Measurements from ENCODE around the gene NF1.

The NF1 gene

DNA sequence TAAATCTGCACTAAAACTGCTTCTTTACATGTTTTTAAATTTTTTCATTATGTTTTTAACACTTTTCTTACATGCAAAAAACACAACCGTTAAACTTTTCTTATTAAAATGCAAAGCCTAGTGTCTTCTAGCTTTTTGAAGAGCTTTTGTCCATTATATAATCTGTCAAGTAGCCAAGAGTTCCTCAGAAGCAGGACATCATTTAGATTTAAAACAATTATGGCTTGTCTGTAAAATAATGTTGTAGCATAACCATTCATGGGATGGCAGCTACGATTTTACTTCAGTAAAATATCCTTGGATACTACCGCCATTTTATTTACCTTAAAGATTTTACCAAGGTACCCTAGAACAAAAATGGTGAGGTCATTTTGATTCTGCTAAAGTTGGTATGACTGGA lies 199.5 kb downstream of the NF1 start:
- Histone ChIP-seq H3K4me2 (ENCODE audit: low read depth, low read length) (no peak overlapping the region), H3K9me3 (replicated peaks; ENCODE audit: insufficient read depth, low read length) (no peaks in the 10 kb centered on the region), H3F3A (ENCODE audit: insufficient read depth, low read length) (no peaks in the 10 kb centered on the region), H3K27ac (ENCODE audit: low read length) (no peak overlapping the region), H3K4me3 (ENCODE audit: low read length) (no peak overlapping the region), H3K4me1 (ENCODE audit: low read length) (no peaks in the 10 kb centered on the region), H3K9ac (ENCODE audit: low read length) (no peak overlapping the region), H2AFZ (ENCODE audit: low read length) (no peak overlapping the region), H3K27me3 (replicated peaks; ENCODE audit: insufficient read depth, low read length) (no peaks in the 10 kb centered on the region), H4K20me1 (ENCODE audit: insufficient read depth, low read length) (no peaks in the 10 kb centered on the region), H3K36me3 (replicated peaks; ENCODE audit: insufficient read depth, low read length) (no peaks in the 10 kb centered on the region), H3K9me2 (replicated peaks; ENCODE audit: insufficient read depth, low read length) (no peaks in the 10 kb centered on the region), H3K79me2 (ENCODE audit: low read length) (no peaks in the 10 kb centered on the region)
- TF ChIP-seq EZH2phosphoT487 (IDR thresholded peaks at IDR 0.05; ENCODE audit: low read length) (no peak), EZH2 (optimal IDR thresholded peaks at IDR 0.05; ENCODE audit: low read depth, low read length) (no peak)
- TF ChIP-seq, protein P1, sequence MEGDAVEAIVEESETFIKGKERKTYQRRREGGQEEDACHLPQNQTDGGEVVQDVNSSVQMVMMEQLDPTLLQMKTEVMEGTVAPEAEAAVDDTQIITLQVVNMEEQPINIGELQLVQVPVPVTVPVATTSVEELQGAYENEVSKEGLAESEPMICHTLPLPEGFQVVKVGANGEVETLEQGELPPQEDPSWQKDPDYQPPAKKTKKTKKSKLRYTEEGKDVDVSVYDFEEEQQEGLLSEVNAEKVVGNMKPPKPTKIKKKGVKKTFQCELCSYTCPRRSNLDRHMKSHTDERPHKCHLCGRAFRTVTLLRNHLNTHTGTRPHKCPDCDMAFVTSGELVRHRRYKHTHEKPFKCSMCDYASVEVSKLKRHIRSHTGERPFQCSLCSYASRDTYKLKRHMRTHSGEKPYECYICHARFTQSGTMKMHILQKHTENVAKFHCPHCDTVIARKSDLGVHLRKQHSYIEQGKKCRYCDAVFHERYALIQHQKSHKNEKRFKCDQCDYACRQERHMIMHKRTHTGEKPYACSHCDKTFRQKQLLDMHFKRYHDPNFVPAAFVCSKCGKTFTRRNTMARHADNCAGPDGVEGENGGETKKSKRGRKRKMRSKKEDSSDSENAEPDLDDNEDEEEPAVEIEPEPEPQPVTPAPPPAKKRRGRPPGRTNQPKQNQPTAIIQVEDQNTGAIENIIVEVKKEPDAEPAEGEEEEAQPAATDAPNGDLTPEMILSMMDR (IDR thresholded peaks at IDR 0.05; ENCODE audit: low read length): no peak
- no peak for DNase-seq

DNA sequence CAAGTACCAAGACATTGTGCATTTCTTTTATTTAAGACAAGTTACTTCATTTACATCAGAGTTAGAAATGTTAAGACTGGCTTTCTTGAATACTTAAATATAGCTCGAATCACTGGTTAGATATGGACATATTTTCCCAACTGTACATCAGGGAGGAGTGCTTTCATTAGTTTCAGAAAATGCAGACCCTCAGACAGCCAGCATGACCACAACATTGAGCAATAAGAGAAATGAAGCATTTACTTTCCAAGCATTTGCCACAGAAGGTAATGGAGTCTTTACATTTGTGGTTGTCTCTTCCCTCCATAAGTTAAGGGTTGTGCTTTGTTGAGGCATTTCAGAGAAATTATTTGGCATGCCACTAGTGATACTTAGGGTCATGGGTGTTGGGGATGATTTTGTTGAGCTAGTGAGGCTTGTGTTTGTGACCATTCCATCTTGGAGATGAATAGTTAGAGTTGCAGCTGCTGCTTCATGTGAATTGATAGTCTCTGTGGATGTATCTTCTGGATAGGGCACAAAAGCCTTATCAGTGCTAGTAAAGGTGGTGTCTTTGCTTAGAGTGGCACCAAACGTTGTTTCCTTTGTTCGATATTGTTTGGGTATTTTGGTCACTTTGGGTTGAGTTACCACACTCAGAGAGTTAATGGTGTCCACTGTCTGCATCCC lies 200.2 kb downstream of the NF1 start:
- no peaks in the 10 kb centered on the region for H3K79me2 ChIP-seq (ENCODE audit: low read length)
- H3K4me3 ChIP-seq (ENCODE audit: low read length): no peak overlapping the region
- H3K27ac ChIP-seq (ENCODE audit: low read length): no peak overlapping the region
- no peak overlapping the region for H2AFZ ChIP-seq (ENCODE audit: low read length)
- no peak overlapping the region for H3K9ac ChIP-seq (ENCODE audit: low read length)
- no peaks in the 10 kb centered on the region for H4K20me1 ChIP-seq (ENCODE audit: insufficient read depth, low read length)
- no peaks in the 10 kb centered on the region for H3K9me3 ChIP-seq (replicated peaks; ENCODE audit: insufficient read depth, low read length)
- no peak for DNase-seq
- no peaks in the 10 kb centered on the region for H3K27me3 ChIP-seq (replicated peaks; ENCODE audit: insufficient read depth, low read length)
- H3K4me1 ChIP-seq (ENCODE audit: low read length): no peaks in the 10 kb centered on the region
- TF ChIP-seq EZH2 (optimal IDR thresholded peaks at IDR 0.05; ENCODE audit: low read depth, low read length) (no peak), EZH2phosphoT487 (IDR thresholded peaks at IDR 0.05; ENCODE audit: low read length) (no peak)
- TF ChIP-seq, protein P1 (IDR thresholded peaks at IDR 0.05; ENCODE audit: low read length): no peak
- no peaks in the 10 kb centered on the region for H3K36me3 ChIP-seq (replicated peaks; ENCODE audit: insufficient read depth, low read length)
- no peaks in the 10 kb centered on the region for H3K9me2 ChIP-seq (replicated peaks; ENCODE audit: insufficient read depth, low read length)
- H3K4me2 ChIP-seq (ENCODE audit: low read depth, low read length): no peak overlapping the region
- no peaks in the 10 kb centered on the region for H3F3A ChIP-seq (ENCODE audit: insufficient read depth, low read length)

DNA sequence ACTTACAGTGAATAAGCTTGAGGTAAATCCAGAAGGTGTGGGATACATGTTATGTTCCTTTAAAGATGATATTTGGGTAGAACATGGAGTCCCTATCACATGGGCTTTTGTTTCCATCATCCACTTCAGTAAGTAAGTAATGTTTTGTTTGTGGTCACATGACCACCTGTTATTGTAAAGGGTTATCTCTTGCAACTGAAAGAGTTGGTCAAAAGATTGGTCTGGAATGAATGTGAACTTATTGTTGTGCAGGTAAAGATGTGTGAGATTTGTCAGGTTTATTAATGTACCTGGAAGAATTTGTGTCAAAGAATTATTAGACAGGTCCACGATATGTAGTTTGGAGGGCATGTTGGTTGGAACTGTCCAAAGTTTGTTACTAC lies 200.7 kb downstream of the NF1 start:
- no peaks in the 10 kb centered on the region for H3K79me2 ChIP-seq (ENCODE audit: low read length)
- no peak overlapping the region for H2AFZ ChIP-seq (ENCODE audit: low read length)
- H3K27ac ChIP-seq (ENCODE audit: low read length): no peak overlapping the region
- H3K4me1 ChIP-seq (ENCODE audit: low read length): no peaks in the 10 kb centered on the region
- TF ChIP-seq, protein P1 (IDR thresholded peaks at IDR 0.05; ENCODE audit: low read length): no peak
- TF ChIP-seq EZH2 (optimal IDR thresholded peaks at IDR 0.05; ENCODE audit: low read depth, low read length) (no peak), EZH2phosphoT487 (IDR thresholded peaks at IDR 0.05; ENCODE audit: low read length) (no peak)
- H3K4me3 ChIP-seq (ENCODE audit: low read length): no peak overlapping the region
- H3K27me3 ChIP-seq (replicated peaks; ENCODE audit: insufficient read depth, low read length): no peaks in the 10 kb centered on the region
- H3K36me3 ChIP-seq (replicated peaks; ENCODE audit: insufficient read depth, low read length): no peaks in the 10 kb centered on the region
- H3F3A ChIP-seq (ENCODE audit: insufficient read depth, low read length): no peaks in the 10 kb centered on the region
- no peaks in the 10 kb centered on the region for H3K9me2 ChIP-seq (replicated peaks; ENCODE audit: insufficient read depth, low read length)
- H3K9me3 ChIP-seq (replicated peaks; ENCODE audit: insufficient read depth, low read length): no peaks in the 10 kb centered on the region
- no peak overlapping the region for H3K9ac ChIP-seq (ENCODE audit: low read length)
- no peaks in the 10 kb centered on the region for H4K20me1 ChIP-seq (ENCODE audit: insufficient read depth, low read length)
- DNase-seq: no peak
- H3K4me2 ChIP-seq (ENCODE audit: low read depth, low read length): no peak overlapping the region
